OCI-LY7 (cell line): ENCODE data around the gene ZNF474. TPM values are rescaled to one million over a fixed set of nuclear protein-coding genes. Genes with fewer than 3 reads are reported as not detected.

Experiments
- BruUV-seq: library from RNA; stranded (reverse); fragments of 400-500 nt; replicated peaks from 2 replicates; lab custom pipeline; 2021; lab: Mats Ljungman, UMichigan
- CTCF ChIA-PET: fragments of 300-600 bp; sonication (Branson Sonifier 250); formaldehyde crosslinking; loops from one replicate; lab custom pipeline; 2022; ENCODE audit warnings: antibody characterized with exemption; ENCODE audit not compliant: unreplicated experiment; lab: Charles Lee
- POLR2A ChIA-PET: fragments of 300-600 bp; sonication (Branson Sonifier 250); formaldehyde crosslinking; loops from one replicate; lab custom pipeline; 2022; ENCODE audit warnings: antibody characterized with exemption; lab: Charles Lee
- DNase-seq: peaks from one replicate; pipeline ENCODE4 v3.0.0-alpha.2; 2015; ENCODE audit warnings: low spot score
- H2AFZ ChIP-seq: fragments of 200-600 bp; sonication (generic), shearing (Covaris generic); 2 replicates; pipeline ENCODE4 v1.6.1; 2014; ENCODE audit warnings: mild to moderate bottlenecking, antibody characterized with exemption, low read length, moderate library complexity
- H3K27ac ChIP-seq: fragments of 200-600 bp; sonication (generic); 2 replicates; pipeline ENCODE4 v1.5.1; 2014; ENCODE audit warnings: mixed run types, low read depth, mild to moderate bottlenecking, moderate library complexity, low read length, inconsistent platforms; ENCODE audit not compliant: poor library complexity, severe bottlenecking
- H3K36me3 ChIP-seq: fragments of 200-600 bp; sonication (generic); 2 replicates; pipeline ENCODE4 v1.6.1; 2014; ENCODE audit warnings: mild to moderate bottlenecking, antibody characterized with exemption, low read length, moderate library complexity, mixed read lengths; ENCODE audit not compliant: insufficient read depth
- H3K4me1 ChIP-seq: fragments of 200-600 bp; sonication (generic); 2 replicates; pipeline ENCODE4 v1.5.1; 2014; ENCODE audit warnings: mild to moderate bottlenecking, low read length; ENCODE audit not compliant: insufficient read depth, poor library complexity, severe bottlenecking
- H3K4me2 ChIP-seq: fragments of 200-600 bp; sonication (generic); 2 replicates; pipeline ENCODE4 v1.6.1; 2014; ENCODE audit warnings: mild to moderate bottlenecking, low read length
- H3K4me3 ChIP-seq: fragments of 200-600 bp; sonication (generic); 2 replicates; pipeline ENCODE4 v1.5.1; 2014; ENCODE audit warnings: mild to moderate bottlenecking, low read depth, low read length; ENCODE audit not compliant: poor library complexity, severe bottlenecking
- H3K79me2 ChIP-seq: fragments of 200-600 bp; sonication (generic); 2 replicates; pipeline ENCODE4 v1.6.1; 2016; ENCODE audit warnings: low read depth, mild to moderate bottlenecking, low read length, moderate library complexity, mixed read lengths; ENCODE audit not compliant: insufficient read depth
- H3K9me2 ChIP-seq: fragments of 200-600 bp; sonication (generic); 2 replicates; pipeline ENCODE4 v1.6.1; 2016; ENCODE audit warnings: mild to moderate bottlenecking, low read length, mixed read lengths; ENCODE audit not compliant: insufficient read depth
- H3K9me3 ChIP-seq: fragments of 200-600 bp; sonication (generic); 2 replicates; pipeline ENCODE4 v1.6.1; 2014; ENCODE audit warnings: mild to moderate bottlenecking, mixed run types, low read length, mixed read lengths
- H4K20me1 ChIP-seq: fragments of 200-600 bp; sonication (generic); 2 replicates; pipeline ENCODE4 v1.6.1; 2014; ENCODE audit warnings: mild to moderate bottlenecking, antibody characterized with exemption, low read length, moderate library complexity, mixed read lengths; ENCODE audit not compliant: insufficient read depth
- CTCF ChIP-seq: fragments of 200-600 bp; sonication (generic); conservative IDR thresholded peaks from 2 replicates; pipeline ENCODE4 v1.5.1; 2014; ENCODE audit warnings: mild to moderate bottlenecking, antibody characterized with exemption, low read length, moderate library complexity, mixed read lengths
- EZH2phosphoT487 ChIP-seq: fragments of 200-600 bp; sonication (generic); IDR thresholded peaks from 2 replicates; pipeline ENCODE4 v1.6.1; 2018; ENCODE audit warnings: low read depth, borderline replicate concordance, mild to moderate bottlenecking, mixed run types, antibody characterized with exemption, low read length, moderate library complexity, mixed read lengths
- intact Hi-C: fragments of 100-400 bp; cut with micrococcal nuclease; formaldehyde crosslinking; loops from one replicate; pipeline ENCODE4 v1.10.0; 2022; ENCODE audit not compliant: unreplicated experiment
- total RNA-seq, 2 experiments: library from RNA; depleted of rRNA in 1 of 2; stranded (reverse); fragments of >200 nt in 1 of 2; shearing (Covaris generic) in 1 of 2; gene quantifications; 2 replicates each; pipeline ENCODE4 v1.2.3, GENCODE V29; 2014 to 2022

The ZNF474 gene
- total RNA-seq, 2 experiments from 2014 or later, result not detected

DNA sequence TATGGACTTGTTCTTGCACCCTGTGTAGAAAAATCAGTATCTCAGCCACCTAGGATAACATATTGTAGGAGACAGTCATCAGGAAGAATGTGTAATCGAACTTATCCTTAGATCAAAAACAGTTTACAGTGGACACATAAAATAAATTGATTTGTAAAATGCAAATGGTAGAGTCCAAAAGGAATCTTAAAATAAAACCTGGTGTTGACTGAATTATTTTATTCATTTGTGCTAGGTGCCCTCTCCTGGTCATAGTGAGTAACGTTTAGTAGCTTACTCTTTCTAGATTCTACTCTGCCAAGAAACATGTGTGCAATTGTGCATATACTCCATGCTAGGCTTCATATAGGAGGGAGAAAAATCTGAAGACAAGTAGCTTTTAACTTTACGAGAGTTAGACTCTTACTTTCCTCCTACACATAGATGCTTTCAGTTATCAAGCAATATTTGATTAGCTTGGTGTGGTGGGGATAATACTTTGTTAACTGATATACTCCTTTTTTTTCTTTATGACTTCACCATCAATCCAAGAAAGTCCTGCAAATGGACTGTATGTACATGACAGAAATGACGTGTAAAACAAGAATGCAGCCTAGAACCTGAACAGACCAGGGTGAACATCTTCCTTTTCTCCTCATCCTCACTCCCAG, 27.6 kb upstream of the ZNF474 start:
- TF ChIP-seq EZH2phosphoT487 (no peak), CTCF (peak; percentile 79)

DNA sequence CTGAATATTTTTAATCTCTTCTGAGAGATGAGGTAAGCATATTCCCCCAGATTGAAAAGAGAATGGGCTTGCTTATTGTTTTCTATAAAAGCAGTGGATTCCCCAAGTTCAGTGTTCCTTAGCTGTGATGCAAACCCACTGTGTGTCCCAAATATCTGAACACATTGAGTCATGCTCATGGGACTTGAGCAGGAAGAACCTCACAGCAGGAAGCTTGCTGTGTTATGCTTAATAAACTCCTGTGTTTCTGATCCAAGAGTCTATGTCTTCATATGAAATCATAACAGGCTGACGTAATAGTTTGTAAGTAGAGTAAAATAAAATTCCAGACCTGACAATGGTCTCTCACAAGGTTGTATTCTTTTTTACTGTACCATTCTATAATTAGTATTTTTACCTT, 26.5 kb upstream of the ZNF474 start:
- no peak overlapping the region for H3K4me2 ChIP-seq
- intact Hi-C loops, result loop anchor here (10.0 kb wide), 1 partner anchor 138 kb away; the partner anchor contains the start of gene SRFBP1

More for the DNA sequence above, 27.6 kb upstream of the ZNF474 start:
- POLR2A ChIA-PET, result interaction anchor here (0.6 to 0.8 kb wide), 3 partner anchors 12 to 85 kb away, joined by 3 read pairs; no protein-coding TSS in a partner anchor
- no peaks in the 10 kb centered on the region for H3K9me3 ChIP-seq
- CTCF ChIA-PET, result interaction anchor here (1.0 kb wide), 1 partner anchor 61 kb away, joined by 3 read pairs; no protein-coding TSS in a partner anchor
- H4K20me1 ChIP-seq, result no peaks in the 10 kb centered on the region
- intact Hi-C loops, result loop anchor here (10.0 kb wide), 1 partner anchor 137 kb away; the partner anchor contains the start of gene SRFBP1
- no peak overlapping the region for H3K27ac ChIP-seq
- H3K9me2 ChIP-seq, result no peaks in the 10 kb centered on the region
- H3K4me1 ChIP-seq, result no peaks in the 10 kb centered on the region
- no TSS peak for BruUV-seq
- no peak overlapping the region for H3K4me2 ChIP-seq
- no peaks in the 10 kb centered on the region for H3K36me3 ChIP-seq
- H3K4me3 ChIP-seq, result no peak overlapping the region
- H2AFZ ChIP-seq, result no peak overlapping the region
- no peaks in the 10 kb centered on the region for H3K79me2 ChIP-seq
- peak; percentile 48 for DNase-seq

More for the DNA sequence above, 26.5 kb upstream of the ZNF474 start:
- ChIA-PET POLR2A (no interaction called here), CTCF (no interaction called here)
- TF ChIP-seq CTCF, result no peak
- Histone ChIP-seq H3K9me3 (no peaks in the 10 kb centered on the region), H3K4me1 (no peaks in the 10 kb centered on the region), H4K20me1 (no peaks in the 10 kb centered on the region), H3K27ac (no peak overlapping the region), H2AFZ (no peak overlapping the region), H3K79me2 (no peaks in the 10 kb centered on the region), H3K36me3 (no peaks in the 10 kb centered on the region), H3K4me3 (no peak overlapping the region), H3K9me2 (no peaks in the 10 kb centered on the region)
- DNase-seq, result no peak
- no TSS peak for BruUV-seq
